Head of caudate nucleus (tissue), 42 donors: Measurements from ENCODE around the gene S1PR3.

Experiments used
- DNase-seq, 42 donors: peaks; one replicate each; pipeline versions ENCODE4 v3.0.0 to v3.0.0-alpha.2; 2020 to 2021; ENCODE audit warnings: mixed read lengths in 7 of 42
- intact Hi-C: fragments of 100-400 bp; cut with DNase I; formaldehyde crosslinking; loops from one replicate; pipeline ENCODE4 v1.15.0; 2022

The S1PR3 gene

DNA sequence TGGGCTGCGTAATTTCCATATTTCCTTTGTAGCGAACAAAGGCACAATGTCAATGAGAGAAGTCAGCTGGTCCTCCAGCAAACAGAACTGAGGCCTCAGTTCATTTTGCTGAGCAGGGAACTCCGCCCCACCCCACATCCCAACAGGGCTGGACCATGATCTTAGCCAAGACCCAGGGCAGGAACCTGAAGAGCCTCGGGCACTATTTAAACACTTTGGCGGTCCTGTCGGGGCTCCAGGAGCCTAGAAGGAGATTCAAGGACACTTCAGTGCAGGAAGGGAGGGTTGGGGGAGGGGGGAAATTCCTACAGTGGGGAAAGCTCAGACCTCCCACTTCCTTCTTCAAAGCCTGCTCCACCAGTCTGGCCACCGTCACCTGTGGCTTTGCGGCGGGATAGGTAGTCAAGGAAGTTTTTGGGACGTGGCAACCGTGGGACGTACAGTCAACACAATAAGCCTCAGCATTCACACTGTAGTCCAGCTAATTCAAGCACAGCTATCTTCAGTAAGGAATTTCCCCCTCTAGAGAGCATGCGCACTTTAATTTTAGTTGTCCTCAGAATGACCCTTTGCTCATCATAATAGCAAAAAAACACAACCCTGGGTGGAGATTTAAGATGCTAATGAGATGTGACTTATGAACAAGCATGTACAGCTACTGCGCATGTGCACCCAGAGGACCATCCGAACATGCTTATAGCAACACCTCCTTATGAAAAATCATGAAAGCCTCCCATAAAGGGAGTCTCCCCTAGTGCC is 30.9 kb downstream of the S1PR3 start:
- DNase-seq: no peak

DNA sequence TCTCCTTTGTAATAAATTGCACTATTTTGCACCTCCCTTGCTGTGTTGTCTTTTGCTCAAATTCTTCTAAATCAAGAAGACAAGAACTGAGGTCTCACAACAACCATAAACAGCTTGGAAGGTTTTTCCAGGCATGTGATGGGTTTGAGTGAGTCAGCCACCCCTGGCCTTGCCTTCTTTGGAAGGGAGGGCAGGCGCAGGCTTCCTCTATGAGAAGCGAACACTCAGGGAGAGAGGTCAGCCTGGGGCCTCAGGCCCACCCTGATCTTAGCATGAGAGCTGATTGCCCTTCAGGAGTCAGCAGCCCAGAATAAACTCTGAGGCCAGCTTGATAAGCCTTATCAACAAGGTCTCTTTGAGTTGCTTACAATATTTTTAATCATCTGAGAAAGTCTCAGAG is 31.6 kb downstream of the S1PR3 start:
- DNase-seq: no peak

More for the DNA sequence above, 30.9 kb downstream of the S1PR3 start:
- intact Hi-C loops: no loop called here

DNA sequence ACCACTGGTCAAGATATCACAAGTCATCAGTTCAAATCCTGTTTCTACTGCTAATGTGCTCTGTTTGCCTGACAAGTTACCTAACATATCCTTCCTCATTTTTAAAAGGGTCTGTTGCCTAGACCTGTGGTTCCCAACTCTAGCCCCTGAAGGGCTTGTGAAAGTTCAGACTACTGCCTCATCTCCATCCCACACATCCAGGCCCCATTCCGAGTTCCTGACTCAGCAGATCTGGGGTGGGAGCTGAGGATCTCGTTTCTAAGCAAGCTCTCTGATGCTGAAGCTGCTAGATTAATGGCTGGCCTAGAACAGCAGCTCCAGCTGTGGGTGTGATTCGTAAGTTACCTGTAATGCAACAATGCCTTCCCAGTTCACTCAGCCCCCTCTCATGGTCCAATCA is 32.5 kb downstream of the S1PR3 start:
- no peak for DNase-seq
- intact Hi-C loops: no loop called here

More for the DNA sequence above, 31.6 kb downstream of the S1PR3 start:
- intact Hi-C loops: no loop called here

DNA sequence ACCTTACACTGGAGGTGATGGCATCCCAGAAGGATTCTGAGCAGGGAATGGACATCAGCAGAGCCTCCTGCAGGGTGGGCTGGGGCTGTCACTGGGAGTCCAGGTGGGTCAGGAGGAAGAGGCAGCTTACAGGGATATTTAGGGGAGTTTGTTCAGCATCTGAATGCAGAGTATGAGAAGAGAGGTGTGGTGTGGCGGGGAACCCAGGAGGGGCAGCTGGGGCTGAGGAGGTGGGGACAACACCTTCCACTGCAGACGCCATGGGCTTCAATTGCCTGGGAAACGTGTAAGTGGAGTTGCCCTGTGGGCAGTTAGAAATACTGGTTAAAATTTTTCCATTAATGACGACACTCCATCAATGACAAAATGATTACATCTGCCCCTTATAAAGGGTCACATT is 33.5 kb downstream of the S1PR3 start:
- intact Hi-C loops: no loop called here
- no peak for DNase-seq

DNA sequence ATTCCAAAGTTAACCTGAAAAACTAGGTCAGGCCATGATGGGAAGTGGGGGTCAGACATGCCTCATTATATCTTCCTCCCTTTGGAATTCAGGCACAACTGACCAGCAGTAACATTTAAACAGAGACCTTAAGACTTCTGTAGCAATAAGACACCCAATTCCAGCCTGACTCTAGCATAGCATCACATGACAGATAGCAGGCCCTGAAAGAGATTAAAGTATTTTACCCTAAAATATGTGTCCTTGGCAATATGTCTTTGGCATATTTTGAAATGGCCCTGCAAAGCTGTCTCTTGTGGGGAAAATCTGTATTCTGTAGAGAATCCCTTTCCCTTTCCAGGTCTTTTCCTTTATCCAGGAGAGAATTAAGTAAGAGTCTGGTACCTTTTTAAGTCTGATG is 34.3 kb downstream of the S1PR3 start:
- DNase-seq: no peak
- intact Hi-C loops: no loop called here

DNA sequence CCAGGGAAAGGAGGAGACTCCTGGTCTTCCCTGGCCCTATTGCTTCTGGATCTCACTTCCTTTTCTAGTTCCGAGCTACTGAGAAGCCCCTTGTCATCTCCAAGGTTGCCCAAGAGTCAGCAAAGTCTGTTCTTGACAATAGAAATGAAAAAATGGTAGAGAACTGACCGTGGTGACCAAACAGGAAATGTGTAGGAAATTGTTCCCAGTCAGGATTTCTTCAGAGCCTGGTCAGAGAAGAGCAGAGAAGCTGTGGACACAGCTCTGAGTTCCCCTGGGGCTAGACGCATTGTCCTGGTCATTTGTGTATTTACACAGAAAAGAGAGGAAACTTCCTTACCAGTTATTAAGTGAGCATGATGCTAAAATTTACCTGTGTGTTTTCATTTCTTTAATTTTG is 35.6 kb downstream of the S1PR3 start:
- no peak for DNase-seq

DNA sequence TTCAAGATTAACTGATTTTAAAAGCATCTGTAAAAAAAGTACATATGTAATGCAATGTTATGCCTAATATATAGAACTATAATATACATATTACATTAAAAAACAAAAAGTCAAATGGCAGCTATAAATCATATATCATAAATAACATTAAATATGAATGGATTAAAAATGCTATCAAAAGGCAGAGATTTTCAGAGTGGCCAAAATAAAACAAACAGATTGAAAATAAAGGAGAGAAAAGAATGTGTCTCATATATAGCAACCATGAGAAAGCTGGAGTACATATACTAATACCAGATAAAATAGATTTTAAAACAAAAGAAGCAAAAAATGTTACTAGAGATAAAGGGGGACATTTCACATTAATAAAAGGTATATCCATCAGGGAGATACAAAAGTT is 38.5 kb downstream of the S1PR3 start:
- no peak for DNase-seq
- intact Hi-C loops: no loop called here

More for the DNA sequence above, 35.6 kb downstream of the S1PR3 start:
- intact Hi-C loops: no loop called here

DNA sequence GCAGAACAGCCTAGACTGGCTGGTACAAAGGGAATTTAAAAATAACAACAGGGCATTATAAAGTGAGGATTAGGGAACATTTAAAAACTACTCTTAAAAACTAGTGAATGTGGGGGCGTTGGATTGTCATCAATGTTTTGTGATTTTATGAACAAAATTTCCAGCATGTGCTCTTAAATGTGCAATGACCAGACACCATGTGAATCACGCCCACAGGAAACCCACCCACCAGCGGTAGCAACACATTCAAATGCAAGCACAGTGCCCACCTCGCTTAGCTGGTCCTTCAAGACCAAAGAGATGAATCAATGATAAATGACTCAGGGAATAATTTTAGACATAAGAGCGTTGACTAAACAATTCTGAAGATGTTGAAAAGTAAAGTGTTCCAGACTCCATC is 40.9 kb downstream of the S1PR3 start:
- intact Hi-C loops: no loop called here
- DNase-seq: peak in 1 of 42 donors; percentile 21

DNA sequence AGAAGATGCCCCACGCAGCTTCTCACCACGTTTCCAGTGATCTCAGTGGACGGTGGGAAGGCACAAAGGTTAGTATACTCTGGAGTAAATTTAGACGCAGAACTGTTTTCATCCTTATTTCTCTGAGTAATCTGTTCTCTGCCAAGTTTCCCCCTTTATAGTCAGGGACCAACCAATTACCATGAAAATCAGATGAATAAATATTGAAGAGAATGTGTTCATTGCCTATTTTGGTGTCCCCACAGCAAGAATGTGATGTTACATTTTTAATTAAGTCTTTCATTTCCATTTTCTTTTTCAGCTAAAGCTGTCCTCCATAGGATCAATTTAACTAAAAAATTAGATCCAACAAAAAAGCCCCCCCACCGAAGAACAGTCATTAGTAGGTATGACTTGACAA is 41.4 kb downstream of the S1PR3 start:
- peak in 1 of 42 donors; percentile 7 for DNase-seq
- intact Hi-C loops: no loop called here

DNA sequence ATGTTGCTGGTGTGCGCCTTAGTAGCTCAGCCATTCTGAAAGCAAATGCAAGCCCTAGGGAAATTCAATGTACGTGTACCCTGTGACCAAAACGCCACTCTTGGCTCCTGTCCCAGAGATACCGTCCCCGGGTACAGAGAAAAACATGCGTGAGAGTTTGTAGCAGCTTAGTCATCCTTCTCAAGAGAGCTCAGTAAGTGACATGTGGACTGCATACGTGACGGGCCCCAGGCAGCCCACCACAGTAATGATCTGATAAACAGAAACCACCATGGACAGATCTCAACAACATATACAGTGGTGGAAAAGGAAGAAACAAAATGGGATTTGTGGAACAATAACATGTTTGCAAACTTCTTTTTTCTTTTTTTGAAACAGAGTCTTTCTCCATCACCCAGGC is 45.1 kb downstream of the S1PR3 start:
- peak in 4 of 42 donors; percentile 16 to 42 (median 34) for DNase-seq
- intact Hi-C loops: no loop called here

DNA sequence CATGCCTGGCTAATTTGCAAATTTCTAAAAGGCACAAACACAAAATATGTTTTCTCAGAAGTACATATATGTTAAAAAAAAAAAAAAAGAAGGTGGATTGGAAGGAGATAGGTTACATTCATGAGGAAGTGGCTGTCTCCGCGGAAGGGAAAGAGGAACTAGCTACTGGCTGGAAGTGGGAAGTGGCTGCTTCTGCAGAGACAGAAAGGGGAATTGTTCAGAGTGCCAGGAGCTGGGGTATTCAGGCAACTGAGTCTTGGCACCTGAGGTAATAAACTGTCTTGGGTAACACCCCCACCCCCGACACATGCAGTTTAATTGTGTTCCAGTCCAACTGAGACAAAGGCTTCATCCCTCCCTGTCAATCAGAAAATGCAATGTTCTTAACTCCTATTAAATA is 45.6 kb downstream of the S1PR3 start:
- intact Hi-C loops: no loop called here
- peak in 26 of 42 donors; percentile 16 to 62 (median 35) for DNase-seq

DNA sequence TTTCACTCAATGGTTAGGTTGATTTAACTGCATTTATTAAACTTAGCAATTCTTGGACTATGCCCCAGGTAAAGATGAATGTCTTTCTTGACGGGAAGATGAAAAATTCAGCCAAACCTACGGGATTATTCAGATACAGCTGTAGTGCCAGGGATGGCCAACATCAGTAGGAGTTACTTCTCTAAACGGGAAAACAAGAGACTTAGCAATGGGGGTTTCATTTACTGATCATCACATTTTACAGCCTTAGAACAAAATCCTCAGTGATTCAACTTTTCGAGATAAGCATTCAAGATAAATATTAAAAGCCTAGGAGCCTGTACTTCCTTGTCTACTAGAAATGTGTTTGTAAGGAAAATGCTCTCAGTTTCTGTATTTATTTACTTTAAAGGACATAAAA is 46.1 kb downstream of the S1PR3 start:
- intact Hi-C loops: no loop called here
- peak in 1 of 42 donors; percentile 16 for DNase-seq

DNA sequence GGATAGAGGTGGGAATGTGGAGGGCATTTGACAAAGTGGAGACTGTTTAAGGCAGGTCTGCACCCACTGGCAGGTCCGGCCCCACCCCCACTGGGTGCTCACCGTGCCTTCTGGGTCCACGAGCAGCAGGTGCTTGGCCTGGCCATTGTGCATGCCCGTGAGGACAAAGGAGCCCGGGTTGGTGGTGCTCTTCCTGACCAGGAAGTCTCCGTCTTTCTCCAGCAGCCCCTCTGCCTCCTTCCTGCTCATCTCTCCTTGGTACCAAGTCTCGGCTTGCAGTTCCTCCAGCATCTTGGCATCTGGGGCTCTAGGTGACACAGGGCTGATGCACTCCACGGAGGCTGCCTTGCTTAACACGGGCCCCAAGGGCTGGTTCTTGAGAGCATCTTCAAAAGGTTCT is 46.6 kb downstream of the S1PR3 start:
- intact Hi-C loops: no loop called here
- DNase-seq: peak in 2 of 42 donors; percentile 34 to 41

DNA sequence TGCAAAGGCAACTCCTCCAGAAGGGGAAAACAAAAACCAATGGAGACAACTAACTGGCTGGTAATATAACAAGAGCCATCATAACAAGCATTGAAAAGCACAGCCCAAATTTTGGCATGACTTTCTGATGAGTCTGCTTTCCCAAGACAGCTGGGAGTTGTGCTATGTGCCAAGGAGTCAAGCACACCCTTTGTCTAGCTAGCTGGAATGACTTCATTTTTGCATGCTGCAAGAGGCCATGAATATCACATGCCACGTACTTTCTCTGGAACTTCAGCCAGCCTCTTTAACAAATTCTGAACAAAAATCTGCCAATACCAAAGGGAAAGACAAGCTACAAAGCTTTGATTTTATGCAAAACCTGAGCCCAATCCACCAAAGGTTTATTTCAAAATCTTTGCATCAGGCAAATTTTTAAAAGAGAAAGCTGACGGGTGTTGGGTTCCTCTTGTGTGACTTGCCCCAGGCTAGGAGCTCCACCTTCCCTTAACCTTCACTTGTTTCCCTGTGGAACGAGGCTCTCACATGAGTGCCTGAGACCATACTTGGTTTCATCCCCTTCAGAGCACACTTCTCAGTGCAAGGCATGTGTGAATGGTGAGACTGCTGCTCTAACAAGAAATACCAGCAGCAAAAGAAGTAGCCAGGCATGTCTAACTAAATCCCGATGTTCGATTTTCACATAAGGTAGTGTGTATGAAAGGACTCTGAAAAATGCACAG is 47.3 kb downstream of the S1PR3 start:
- intact Hi-C loops: no loop called here
- DNase-seq: peak in 37 of 42 donors; percentile 16 to 88 (median 57)

DNA sequence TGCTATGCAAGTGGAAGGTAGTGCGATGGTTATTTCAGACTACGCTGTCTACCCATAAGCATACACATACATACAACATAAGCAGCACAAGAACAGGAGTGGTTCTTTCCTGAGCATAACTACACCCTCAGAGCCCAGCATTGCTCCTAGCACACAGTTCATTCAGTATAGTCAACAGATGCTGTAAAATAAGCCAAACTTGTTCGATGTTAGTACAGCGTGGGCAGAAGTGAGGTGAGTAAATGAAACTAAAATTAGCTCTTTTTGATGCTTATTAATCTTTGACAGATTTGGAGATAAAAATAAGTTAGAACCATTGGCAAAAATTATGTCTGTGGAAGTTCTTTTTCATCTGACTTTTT is 47.8 kb downstream of the S1PR3 start:
- DNase-seq: peak in 8 of 42 donors; percentile 17 to 68 (median 37)
- intact Hi-C loops: no loop called here

DNA sequence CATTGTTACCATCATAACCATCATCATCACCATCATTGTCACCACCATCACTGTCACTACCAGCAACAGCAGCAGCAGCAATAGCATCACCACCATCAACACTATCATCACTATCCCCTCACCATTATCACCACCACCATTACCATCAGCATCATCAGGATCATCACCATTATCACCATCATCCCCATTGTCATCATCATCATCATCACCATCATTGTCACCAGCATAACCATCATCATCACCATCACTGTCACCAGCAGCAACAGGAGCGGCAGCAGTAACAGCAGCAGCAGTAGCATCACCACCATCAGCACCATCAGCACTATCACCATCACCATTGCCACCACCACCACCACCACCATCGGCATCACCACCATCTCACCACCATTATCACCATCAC is 48.4 kb downstream of the S1PR3 start:
- intact Hi-C loops: no loop called here
- peak in 2 of 42 donors; percentile 15 to 16 for DNase-seq

DNA sequence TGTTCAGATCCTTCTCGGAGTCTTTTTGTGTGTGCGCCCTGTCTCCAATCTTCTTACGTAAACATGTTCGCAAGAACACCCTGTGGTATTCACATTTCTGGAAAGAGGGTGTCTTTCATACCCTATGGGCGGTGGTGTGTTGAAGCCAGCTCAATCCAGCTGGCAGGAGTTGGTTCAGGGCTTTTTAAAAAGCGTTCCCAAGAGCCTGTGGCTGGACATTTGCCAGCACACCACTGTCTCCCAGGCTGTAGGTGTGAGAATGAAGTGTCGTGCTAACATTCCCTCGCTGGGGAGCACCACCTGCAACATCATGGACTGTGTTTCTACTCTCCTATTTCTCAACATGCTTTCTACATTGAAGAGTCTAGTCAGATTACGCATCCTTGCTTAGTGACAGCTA is 51.7 kb downstream of the S1PR3 start:
- DNase-seq: peak in 1 of 42 donors; percentile 28
- intact Hi-C loops: no loop called here

DNA sequence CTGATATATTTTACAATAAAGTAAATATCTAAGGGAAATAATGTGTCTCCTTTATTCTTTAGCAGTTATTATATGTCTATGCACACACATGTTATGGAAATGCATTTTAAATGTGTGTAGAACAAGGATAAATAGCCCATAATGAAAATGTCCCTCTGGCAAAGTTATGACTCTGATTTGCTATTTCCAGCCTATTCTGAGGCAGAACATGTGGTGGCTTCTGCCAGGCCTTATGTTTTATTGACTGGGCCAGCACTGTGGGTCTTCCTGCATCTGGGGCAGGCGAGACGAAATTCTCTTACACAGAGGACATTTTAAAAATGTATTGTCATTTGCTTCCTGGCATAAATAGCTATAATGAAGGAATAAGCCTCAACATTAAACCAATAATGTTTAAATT is 52.8 kb downstream of the S1PR3 start:
- intact Hi-C loops: no loop called here
- DNase-seq: peak in 1 of 42 donors; percentile 4

DNA sequence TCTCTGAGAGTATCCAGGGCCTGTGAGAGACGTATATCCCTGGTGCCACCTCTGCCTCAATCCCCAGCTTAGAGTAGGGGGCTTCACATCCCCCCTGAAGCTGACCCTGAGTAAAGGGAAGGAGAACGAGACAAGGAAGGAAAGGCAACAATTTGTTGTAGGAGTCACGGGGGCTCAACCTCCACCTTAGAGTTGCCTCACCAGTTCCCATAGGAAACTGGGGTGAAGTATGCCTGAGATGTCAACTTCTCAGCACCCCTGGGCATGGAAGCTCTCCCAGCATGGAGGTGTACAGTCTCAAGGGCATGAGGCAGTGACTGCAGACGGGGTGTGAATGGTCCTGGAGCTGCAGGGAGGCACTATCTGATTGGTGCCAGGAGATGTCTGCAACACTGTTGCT is 53.6 kb downstream of the S1PR3 start:
- intact Hi-C loops: no loop called here
- DNase-seq: peak in 1 of 42 donors; percentile 25

DNA sequence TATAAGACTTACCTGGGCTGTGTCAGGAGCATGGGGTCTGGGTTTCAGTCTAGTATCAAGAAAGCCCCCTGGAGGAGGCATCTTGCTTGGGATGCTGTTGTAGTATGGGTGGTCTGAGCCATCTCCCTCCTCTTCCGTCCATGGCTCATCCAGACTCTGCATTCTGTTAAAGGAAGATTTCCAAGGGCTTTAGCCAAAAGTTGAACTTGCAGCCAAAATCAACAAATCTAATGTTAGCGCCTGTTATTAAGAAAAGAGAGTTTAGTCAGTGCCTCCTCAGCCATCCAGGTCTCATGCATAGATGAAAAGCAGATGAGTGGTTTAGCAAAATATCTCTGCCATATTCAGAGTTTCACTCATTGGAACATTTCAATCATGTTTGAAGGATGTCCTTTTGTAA is 55.6 kb downstream of the S1PR3 start:
- intact Hi-C loops: no loop called here
- peak in 1 of 42 donors; percentile 9 for DNase-seq

DNA sequence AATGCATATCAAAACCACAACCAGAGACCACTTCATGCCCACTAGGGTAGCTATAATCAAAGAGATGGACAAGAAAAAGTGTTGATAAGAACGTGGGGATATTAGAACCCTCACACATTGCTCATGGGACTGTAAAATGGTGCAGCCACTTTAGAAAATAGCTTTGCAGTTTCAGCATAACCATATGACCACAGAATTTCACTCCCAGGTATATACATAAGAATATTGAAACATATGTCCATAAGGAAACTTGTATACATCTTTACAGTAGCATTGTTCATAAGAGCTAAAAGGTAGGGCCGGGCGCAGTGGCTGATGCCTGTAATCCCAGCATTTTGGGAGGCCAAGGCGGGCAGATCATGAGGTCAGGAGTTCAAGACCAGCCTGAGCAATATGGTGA is 56.4 kb downstream of the S1PR3 start:
- DNase-seq: no peak
- intact Hi-C loops: no loop called here
